ENCODE data around the gene NHEJ1. TPM values are rescaled to one million over a fixed set of nuclear protein-coding genes. Genes with fewer than 3 reads are reported as not detected.

The NHEJ1 gene
- total and polyA plus RNA-seq, 2 experiments from 2014 or later, result 8.4 to 9.4 TPM

- no peaks in the 10 kb centered on the region for H3K9me3 ChIP-seq (ENCODE audit: low read depth)
- no peak overlapping the region for H3K27ac ChIP-seq
- H3K27me3 ChIP-seq, result no peaks in the 10 kb centered on the region
- no peak for TF ChIP-seq CTCF (IDR thresholded peaks at IDR 0.05; ENCODE audit: low read depth, low read length)
- peak in 1 of 2 donors; percentile 44 for DNase-seq (ENCODE audit: low read depth in 1 of 2, low spot score in 1 of 2)
- no peak overlapping the region for H3K4me3 ChIP-seq
- H3K36me3 ChIP-seq, result peaks cover 3% of the 10 kb centered on the region
- no peaks in the 10 kb centered on the region for H3K4me1 ChIP-seq (ENCODE audit: low read depth)
Measured at GRCh38 chr2:219079417-219079816, 81.2 kb downstream of the NHEJ1 start.

GRCh38 chr2:219078951-219079350, 81.7 kb downstream of the NHEJ1 start:
- no peak for TF ChIP-seq CTCF (IDR thresholded peaks at IDR 0.05; ENCODE audit: low read depth, low read length)
- DNase-seq (ENCODE audit: low read depth in 1 of 2, low spot score in 1 of 2), result no peak
- no peak overlapping the region for H3K4me3 ChIP-seq
- no peaks in the 10 kb centered on the region for H3K27me3 ChIP-seq
- peaks cover 3% of the 10 kb centered on the region for H3K36me3 ChIP-seq
- H3K4me1 ChIP-seq (ENCODE audit: low read depth), result no peaks in the 10 kb centered on the region
- no peaks in the 10 kb centered on the region for H3K9me3 ChIP-seq (ENCODE audit: low read depth)
- H3K27ac ChIP-seq, result no peak overlapping the region

- no peak for TF ChIP-seq CTCF (IDR thresholded peaks at IDR 0.05; ENCODE audit: low read depth, low read length)
- H3K36me3 ChIP-seq, result peaks cover 3% of the 10 kb centered on the region
- no peaks in the 10 kb centered on the region for H3K9me3 ChIP-seq (ENCODE audit: low read depth)
- no peaks in the 10 kb centered on the region for H3K4me1 ChIP-seq (ENCODE audit: low read depth)
- peak in 1 of 2 donors; percentile 6 for DNase-seq (ENCODE audit: low read depth in 1 of 2, low spot score in 1 of 2)
- no peak overlapping the region for H3K27ac ChIP-seq
- H3K4me3 ChIP-seq, result no peak overlapping the region
- no peaks in the 10 kb centered on the region for H3K27me3 ChIP-seq
Measured at GRCh38 chr2:219078126-219078525, 82.5 kb downstream of the NHEJ1 start.

GRCh38 chr2:219076253-219076652, 84.4 kb downstream of the NHEJ1 start:
- no peaks in the 10 kb centered on the region for H3K9me3 ChIP-seq (ENCODE audit: low read depth)
- H3K27me3 ChIP-seq, result no peaks in the 10 kb centered on the region
- DNase-seq (ENCODE audit: low read depth in 1 of 2, low spot score in 1 of 2), result no peak
- H3K4me3 ChIP-seq, result no peak overlapping the region
- H3K4me1 ChIP-seq (ENCODE audit: low read depth), result no peaks in the 10 kb centered on the region
- no peak for TF ChIP-seq CTCF (IDR thresholded peaks at IDR 0.05; ENCODE audit: low read depth, low read length)
- H3K36me3 ChIP-seq, result peaks cover 3% of the 10 kb centered on the region
- H3K27ac ChIP-seq, result no peak overlapping the region

GRCh38 chr2:219073413-219074129, 87.0 kb downstream of the NHEJ1 start:
- H3K9me3 ChIP-seq (ENCODE audit: low read depth), result no peaks in the 10 kb centered on the region
- peak; percentile 74 for TF ChIP-seq CTCF (IDR thresholded peaks at IDR 0.05; ENCODE audit: low read depth, low read length)
- peaks cover 8% of the 10 kb centered on the region for H3K27me3 ChIP-seq
- H3K27ac ChIP-seq, result no peak overlapping the region
- H3K4me3 ChIP-seq, result no peak overlapping the region
- peaks cover 3% of the 10 kb centered on the region for H3K36me3 ChIP-seq
- H3K4me1 ChIP-seq (ENCODE audit: low read depth), result no peaks in the 10 kb centered on the region
- peak; percentile 84 to 88 for DNase-seq (ENCODE audit: low read depth in 1 of 2, low spot score in 1 of 2)
